Esophagus (tissue), 2 donors: ENCODE results near the gene HDAC9. TPM values are rescaled to one million over a fixed set of nuclear protein-coding genes. Genes with fewer than 3 reads are reported as not detected.
A peak's percentile ranks its signal among the peaks of the same experiment; 100 is the strongest.

ENCODE experiments used
- H3K27ac ChIP-seq, 2 donors: one replicate each; pipeline ENCODE4 v1.5.1; 2013; ENCODE audit warnings: low read depth in 2 of 2, mild to moderate bottlenecking in 2 of 2, inconsistent platforms in 1 of 2, low read length in 1 of 2, moderate library complexity in 1 of 2
- H3K27me3 ChIP-seq, 2 donors: one replicate each; pipeline ENCODE4 v1.6.1; 2013; ENCODE audit warnings: low read length in 2 of 2, control low read depth in 1 of 2, mild to moderate bottlenecking in 1 of 2; ENCODE audit not compliant: insufficient read depth in 2 of 2, control insufficient read depth in 1 of 2
- H3K36me3 ChIP-seq, 2 donors: one replicate each; pipeline ENCODE4 v1.6.1; 2013; ENCODE audit warnings: low read length in 1 of 2; ENCODE audit not compliant: control insufficient read depth in 2 of 2, insufficient read depth in 2 of 2
- H3K4me1 ChIP-seq, 2 donors: one replicate each; pipeline ENCODE4 v1.6.1; 2013; ENCODE audit warnings: low read length in 1 of 2; ENCODE audit not compliant: control insufficient read depth in 2 of 2, insufficient read depth in 2 of 2
- H3K4me3 ChIP-seq, 2 donors: one replicate each; pipeline ENCODE4 v1.5.1; 2013; ENCODE audit warnings: low read length in 2 of 2, mild to moderate bottlenecking in 2 of 2, low read depth in 1 of 2, moderate library complexity in 1 of 2
- H3K9me3 ChIP-seq, 2 donors: one replicate each; pipeline ENCODE4 v1.6.1; 2013; ENCODE audit warnings: mild to moderate bottlenecking in 2 of 2, low read depth in 1 of 2, low read length in 1 of 2, moderate library complexity in 1 of 2; ENCODE audit not compliant: control insufficient read depth in 2 of 2, insufficient read depth in 1 of 2
- WGBS, 2 donors: extraction: QIAGEN DNeasy Blood & Tissue Kit; methylation state at CpG; one replicate each; pipeline ENCODE4 v1.1.7; 2013; 5-methylcytosine and 5-hydroxymethylcytosine counted together
- polyA plus RNA-seq, 2 donors: library from polyadenylated mRNA; stranded (reverse); fragments of 200-250 nt; gene quantifications; one replicate each; pipeline ENCODE4 v1.2.3, GENCODE V29; 2013
- donor health status: healthy with polysubstance abuse.
- donor health status: Bipolar disorder and iron deficiency.

HDAC9 gene
- polyA plus RNA-seq, 2 donors = 0.69 to 1.1 TPM

DNA sequence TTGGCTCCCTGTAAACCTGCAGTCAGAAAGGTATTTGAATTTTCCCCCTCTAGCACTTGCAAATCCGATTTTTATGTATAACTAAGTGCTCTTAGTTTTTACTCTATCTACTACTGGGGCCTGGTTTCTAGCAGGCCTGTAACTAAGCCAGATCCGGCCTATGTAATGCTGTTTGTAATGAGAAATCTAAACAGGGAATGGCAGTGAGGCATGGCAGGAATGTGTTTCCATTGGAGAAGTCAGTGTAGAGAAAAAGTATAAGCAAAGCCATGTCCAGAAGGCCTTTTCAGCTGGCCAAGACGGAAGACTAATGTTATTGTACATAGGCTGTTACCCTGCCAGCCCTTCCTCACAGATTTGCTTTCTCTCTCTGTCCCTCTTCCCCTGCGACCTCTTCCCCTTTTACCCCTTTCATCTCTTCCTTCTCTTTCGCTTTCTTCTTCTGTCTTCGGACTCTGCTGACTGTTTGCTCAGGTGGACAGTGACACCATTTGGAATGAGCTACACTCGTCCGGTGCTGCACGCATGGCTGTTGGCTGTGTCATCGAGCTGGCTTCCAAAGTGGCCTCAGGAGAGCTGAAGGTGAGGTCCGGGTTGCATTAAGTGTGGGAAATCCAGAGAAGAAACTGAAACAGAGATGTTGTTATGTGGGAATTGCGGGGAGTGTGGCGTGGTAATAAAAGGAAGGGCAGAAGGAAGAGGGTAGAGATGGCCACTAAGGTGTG is 297.5 kb downstream of the HDAC9 start:
- no peaks in the 10 kb centered on the region for H3K36me3 ChIP-seq
- H3K27ac ChIP-seq = peak overlapping the region in 1 of 2 donors; percentile 3
- H3K4me3 ChIP-seq = no peak overlapping the region
- no peaks in the 10 kb centered on the region for H3K4me1 ChIP-seq
- no peaks in the 10 kb centered on the region for H3K27me3 ChIP-seq
- WGBS, 2 donors = 66 to 73% methylated on average over 13 of the region's 13 CpGs
- no peaks in the 10 kb centered on the region for H3K9me3 ChIP-seq

DNA sequence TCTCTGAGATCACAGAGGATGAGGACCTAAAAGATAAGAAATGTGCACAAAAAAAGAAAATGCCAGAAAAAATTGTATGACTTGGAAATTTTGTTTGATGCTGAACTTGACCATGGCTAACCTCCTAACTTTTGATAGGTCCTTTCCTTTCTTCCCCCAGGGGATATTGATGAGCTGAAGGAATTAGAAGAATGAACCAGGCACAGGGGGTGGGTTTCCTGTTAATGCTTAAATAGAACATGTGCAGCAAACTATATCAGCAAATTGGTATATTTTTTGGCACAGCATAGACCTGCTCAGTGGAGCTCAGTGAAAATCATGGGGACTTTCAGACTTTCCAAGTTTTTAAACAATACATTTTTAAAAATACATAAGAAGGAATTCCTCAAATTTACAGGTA is 300.7 kb downstream of the HDAC9 start:
- Histone ChIP-seq H3K36me3 (no peaks in the 10 kb centered on the region), H3K4me1 (no peaks in the 10 kb centered on the region), H3K27ac (no peak overlapping the region), H3K27me3 (no peaks in the 10 kb centered on the region), H3K4me3 (no peak overlapping the region), H3K9me3 (no peaks in the 10 kb centered on the region)

DNA sequence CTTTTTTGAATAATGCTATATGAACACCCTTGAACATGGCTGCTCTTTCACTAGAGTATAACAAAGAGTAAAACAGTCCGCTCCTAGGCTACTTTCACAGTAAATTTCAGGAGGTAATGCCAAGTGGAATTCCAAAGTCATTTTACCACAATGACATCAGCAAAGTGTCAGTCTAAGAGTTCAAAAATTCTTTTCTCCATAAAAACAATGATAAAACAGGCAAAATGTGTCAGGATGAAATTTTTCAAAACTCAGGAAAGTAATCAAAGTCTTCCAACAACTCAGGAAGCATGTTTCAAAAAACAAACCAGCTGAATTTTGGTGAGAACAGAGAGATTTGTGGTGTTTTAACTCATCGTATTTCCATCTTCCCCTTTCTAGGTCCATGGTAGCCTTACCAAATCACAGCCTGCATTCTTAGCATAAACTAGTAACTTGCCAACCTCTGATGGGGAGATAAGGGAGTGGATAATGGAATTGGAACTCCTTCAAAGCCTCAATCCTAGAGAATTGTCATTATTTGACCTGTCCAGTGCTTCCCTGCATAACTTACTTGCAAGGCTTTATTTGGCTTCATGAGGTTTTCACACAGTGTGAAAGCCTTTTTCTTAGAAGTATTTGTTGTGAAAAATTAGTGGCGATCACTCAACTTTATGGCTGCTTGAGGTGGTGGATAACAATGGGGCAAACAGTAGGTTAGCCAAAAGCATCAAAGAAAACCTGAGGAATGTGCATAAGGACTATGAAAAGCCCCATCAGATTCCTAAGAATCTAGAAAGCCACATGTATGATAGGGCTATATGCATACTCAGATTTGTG is 302.7 kb downstream of the HDAC9 start:
- H3K27ac ChIP-seq = no peak overlapping the region
- H3K4me3 ChIP-seq = no peak overlapping the region
- H3K27me3 ChIP-seq = no peaks in the 10 kb centered on the region
- no peaks in the 10 kb centered on the region for H3K9me3 ChIP-seq
- no peaks in the 10 kb centered on the region for H3K4me1 ChIP-seq
- H3K36me3 ChIP-seq = no peaks in the 10 kb centered on the region
- WGBS, 2 donors = 92 to 96% methylated on average over 3 of the region's 3 CpGs

DNA sequence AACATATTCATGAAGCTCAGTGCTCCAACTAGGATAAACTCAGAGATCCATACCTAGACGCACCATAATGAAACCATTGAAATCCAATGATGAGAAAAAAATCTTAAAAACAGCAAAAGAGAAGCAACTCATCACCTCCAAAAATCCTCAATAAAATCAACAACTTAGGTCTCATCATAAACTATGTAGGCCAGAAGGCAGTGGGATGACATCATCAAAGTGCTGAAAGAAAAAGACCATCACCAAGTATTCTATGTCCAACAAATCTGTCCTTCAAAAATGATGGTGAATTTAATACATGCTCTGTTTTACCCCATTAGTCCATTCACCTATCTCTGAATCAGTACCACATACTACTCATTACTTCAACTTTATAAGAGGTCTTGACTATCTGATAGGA is 304.4 kb downstream of the HDAC9 start:
- WGBS, 2 donors = 96 to 97% methylated on average over 1 of the region's 1 CpG
- H3K9me3 ChIP-seq = no peaks in the 10 kb centered on the region
- no peak overlapping the region for H3K4me3 ChIP-seq
- H3K4me1 ChIP-seq = no peaks in the 10 kb centered on the region
- no peak overlapping the region for H3K27ac ChIP-seq
- no peaks in the 10 kb centered on the region for H3K36me3 ChIP-seq
- no peaks in the 10 kb centered on the region for H3K27me3 ChIP-seq

DNA sequence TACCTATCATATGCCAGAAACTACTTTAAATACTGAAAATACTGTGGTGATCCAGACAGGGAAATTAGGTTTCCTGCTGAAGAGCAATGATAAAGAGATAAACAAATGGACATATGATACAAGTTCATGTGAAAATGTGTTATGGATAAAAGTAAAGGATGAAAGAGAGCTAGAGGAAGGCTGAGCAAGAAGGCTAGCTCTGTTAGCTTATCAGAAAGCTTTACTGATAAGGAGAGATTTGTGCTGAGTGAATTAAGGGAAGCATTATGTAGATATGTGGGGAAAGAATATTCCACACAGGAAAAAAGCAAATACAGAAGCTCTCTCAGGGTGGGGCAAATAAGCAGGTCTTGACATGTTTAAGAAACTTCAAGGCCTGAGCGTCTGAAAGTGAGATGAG is 308.4 kb downstream of the HDAC9 start:
- Histone ChIP-seq H3K9me3 (no peaks in the 10 kb centered on the region), H3K27ac (no peak overlapping the region), H3K4me1 (no peaks in the 10 kb centered on the region), H3K4me3 (no peak overlapping the region), H3K27me3 (no peaks in the 10 kb centered on the region), H3K36me3 (no peaks in the 10 kb centered on the region)
- WGBS, 2 donors = 43 to 62% methylated on average over 1 of the region's 1 CpG

DNA sequence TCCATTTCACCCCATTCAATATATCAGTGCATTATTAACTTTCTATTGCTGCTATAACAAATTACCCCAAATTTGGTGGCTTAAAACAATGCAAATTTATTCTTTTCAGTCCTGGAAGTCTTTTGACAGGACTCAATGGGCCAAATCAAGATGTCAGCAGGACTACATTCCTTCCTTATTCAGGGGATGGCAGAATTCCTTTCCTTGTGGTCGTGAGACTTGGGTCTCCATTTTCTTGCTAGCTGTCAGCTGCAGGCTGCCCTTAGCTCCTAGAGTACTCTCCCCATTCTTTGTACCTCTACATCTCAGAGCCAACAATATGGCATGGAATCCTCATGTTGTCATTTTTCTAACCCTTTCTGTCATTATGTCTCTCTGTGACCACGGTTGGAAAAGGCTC is 310.6 kb downstream of the HDAC9 start:
- Histone ChIP-seq H3K27ac (no peak overlapping the region), H3K27me3 (no peaks in the 10 kb centered on the region), H3K4me3 (no peak overlapping the region), H3K36me3 (no peaks in the 10 kb centered on the region), H3K9me3 (no peaks in the 10 kb centered on the region), H3K4me1 (no peaks in the 10 kb centered on the region)
- 80 to 86% methylated on average over 2 of the region's 2 CpGs for WGBS, 2 donors

DNA sequence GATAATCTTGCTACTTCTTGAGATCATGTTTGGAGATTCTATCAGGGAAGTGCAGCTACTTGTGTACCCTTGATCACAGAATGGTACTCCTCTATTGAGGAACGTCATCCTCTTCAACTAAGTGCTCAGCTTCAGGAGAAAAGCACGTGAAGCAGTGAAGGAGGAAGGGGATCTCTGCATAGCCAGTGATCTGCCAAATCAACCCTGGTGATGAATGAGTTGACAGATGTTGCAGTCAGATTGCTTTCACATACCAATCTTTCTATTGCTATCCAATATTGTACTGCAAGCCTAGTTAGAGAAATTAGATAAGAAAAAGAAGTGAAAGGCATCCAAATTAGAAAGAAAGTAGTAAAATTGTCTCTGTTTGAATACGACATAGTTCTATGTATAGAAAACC is 312.5 kb downstream of the HDAC9 start:
- no peak overlapping the region for H3K4me3 ChIP-seq
- H3K4me1 ChIP-seq = no peaks in the 10 kb centered on the region
- no peaks in the 10 kb centered on the region for H3K27me3 ChIP-seq
- H3K9me3 ChIP-seq = no peaks in the 10 kb centered on the region
- no peak overlapping the region for H3K27ac ChIP-seq
- no peaks in the 10 kb centered on the region for H3K36me3 ChIP-seq
- 77 to 78% methylated on average over 3 of the region's 3 CpGs for WGBS, 2 donors

DNA sequence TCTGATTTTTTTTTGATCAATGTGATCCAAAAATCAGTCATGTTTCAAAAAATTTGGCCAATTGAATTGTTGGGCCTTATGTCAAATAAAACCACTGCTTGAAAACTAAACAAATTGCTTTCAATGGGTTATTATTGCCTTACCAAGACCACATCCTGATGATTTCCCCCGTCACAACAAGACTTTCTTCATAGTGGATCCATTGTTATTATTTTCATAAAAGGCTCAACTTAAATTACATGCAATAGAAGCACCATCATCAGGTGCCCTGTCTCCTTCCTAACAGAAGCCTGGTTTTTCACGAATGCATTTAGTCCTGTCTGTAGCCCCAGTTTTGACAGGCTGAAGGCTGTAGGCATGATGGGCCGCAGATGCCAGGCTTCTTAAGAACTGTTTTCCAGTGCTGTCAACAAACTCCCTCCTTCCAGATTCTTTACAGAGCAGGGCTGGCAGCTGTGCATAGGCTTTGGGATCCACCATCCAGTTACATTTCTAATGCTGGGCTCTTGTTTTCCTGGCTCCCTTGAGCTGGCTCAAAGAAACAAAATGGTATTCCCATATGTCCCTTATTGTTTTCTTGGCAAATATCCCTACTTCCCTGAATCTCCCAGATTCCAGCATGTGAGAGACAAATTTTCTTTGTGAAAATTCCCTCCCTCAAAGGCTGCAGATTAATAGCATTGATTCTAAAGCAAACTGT is 319.9 kb downstream of the HDAC9 start:
- Histone ChIP-seq H3K4me3 (no peak overlapping the region), H3K27me3 (no peaks in the 10 kb centered on the region), H3K4me1 (peaks cover 0 to 2% of the 10 kb centered on the region in 2 donors), H3K27ac (no peak overlapping the region), H3K9me3 (no peaks in the 10 kb centered on the region), H3K36me3 (no peaks in the 10 kb centered on the region)
- 77 to 79% methylated on average over 3 of the region's 3 CpGs for WGBS, 2 donors

DNA sequence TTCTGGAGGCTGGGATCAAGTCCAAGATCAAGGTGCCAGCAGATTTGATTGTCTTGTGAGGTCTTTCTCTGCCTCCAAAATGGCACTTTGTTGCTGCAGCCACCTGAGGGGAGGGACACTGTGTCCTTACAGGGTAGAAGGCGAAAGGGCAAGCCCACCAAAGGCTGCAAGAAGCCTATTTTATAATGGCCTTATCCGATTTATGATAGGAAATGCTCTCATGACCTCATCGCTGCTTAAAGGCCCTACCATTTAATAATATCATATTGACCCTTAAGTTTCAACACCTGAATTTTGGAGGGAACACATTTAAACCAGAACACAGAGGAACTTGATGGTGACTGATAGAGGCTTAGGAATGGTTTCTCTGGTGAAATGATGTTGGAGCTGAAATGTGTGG is 325.4 kb downstream of the HDAC9 start:
- no peaks in the 10 kb centered on the region for H3K9me3 ChIP-seq
- WGBS, 2 donors = 91 to 93% methylated on average over 3 of the region's 3 CpGs
- no peak overlapping the region for H3K27ac ChIP-seq
- no peaks in the 10 kb centered on the region for H3K4me1 ChIP-seq
- H3K4me3 ChIP-seq = no peak overlapping the region
- H3K27me3 ChIP-seq = no peaks in the 10 kb centered on the region
- H3K36me3 ChIP-seq = no peaks in the 10 kb centered on the region
